H9 (cell line): ENCODE results near the gene APOBEC2. TPM values are rescaled to one million over a fixed set of nuclear protein-coding genes. Genes with fewer than 3 reads are reported as not detected.

Experiments
- DNase-seq: peaks from one replicate; pipeline ENCODE4 v3.0.0-alpha.2; 2017
- H2AFZ ChIP-seq: one replicate; pipeline ENCODE4 v1.6.1; 2013; ENCODE audit warnings: mild to moderate bottlenecking, low read length, control low read depth, moderate library complexity
- H2AK5ac ChIP-seq: 2 replicates; pipeline ENCODE4 v1.6.1; 2013; ENCODE audit warnings: low read length, control low read depth, mixed read lengths; ENCODE audit not compliant: insufficient read length
- H2BK120ac ChIP-seq: one replicate; pipeline ENCODE4 v1.6.1; 2013; ENCODE audit warnings: low read depth, mild to moderate bottlenecking, low read length, control low read depth, inconsistent platforms; ENCODE audit not compliant: poor library complexity, severe bottlenecking
- H2BK12ac ChIP-seq: 2 replicates; pipeline ENCODE4 v1.6.1; 2013; ENCODE audit warnings: low read length, control low read depth, mixed read lengths, low read depth; ENCODE audit not compliant: insufficient read length
- H2BK15ac ChIP-seq: 2 replicates; pipeline ENCODE4 v1.6.1; 2013; ENCODE audit warnings: low read depth, low read length, control low read depth
- H2BK20ac ChIP-seq: one replicate; pipeline ENCODE4 v1.6.1; 2013; ENCODE audit warnings: low read depth, mild to moderate bottlenecking, low read length, control low read depth, inconsistent platforms; ENCODE audit not compliant: poor library complexity, severe bottlenecking
- H2BK5ac ChIP-seq: 2 replicates; pipeline ENCODE4 v1.6.1; 2013; ENCODE audit warnings: low read length, control low read depth, mixed read lengths; ENCODE audit not compliant: insufficient read length
- H3K14ac ChIP-seq: 2 replicates; pipeline ENCODE4 v1.6.1; 2013; ENCODE audit warnings: low read length, control low read depth; ENCODE audit not compliant: insufficient read depth
- H3K18ac ChIP-seq: 2 replicates; pipeline ENCODE4 v1.6.1; 2013; ENCODE audit warnings: low read depth, mild to moderate bottlenecking, mixed read lengths, low read length, control low read depth; ENCODE audit not compliant: insufficient read length
- H3K23ac ChIP-seq: 2 replicates; pipeline ENCODE4 v1.6.1; 2013; ENCODE audit warnings: low read length, control low read depth, mixed read lengths, low read depth; ENCODE audit not compliant: insufficient read length
- H3K23me2 ChIP-seq: 2 replicates; pipeline ENCODE4 v1.6.1; 2013; ENCODE audit warnings: low read depth, mild to moderate bottlenecking, mixed read lengths, low read length, control low read depth; ENCODE audit not compliant: insufficient read length, poor library complexity, severe bottlenecking
- H3K27ac ChIP-seq: 2 replicates; pipeline ENCODE4 v1.5.1; 2013; ENCODE audit warnings: low read length, control low read depth, mixed read lengths, low read depth; ENCODE audit not compliant: insufficient read length
- H3K27me3 ChIP-seq: 2 replicates; pipeline ENCODE4 v1.6.1; 2013; ENCODE audit warnings: low read length, control low read depth, inconsistent platforms; ENCODE audit not compliant: insufficient read depth
- H3K4ac ChIP-seq: 2 replicates; pipeline ENCODE4 v1.6.1; 2013; ENCODE audit warnings: low read depth, mild to moderate bottlenecking, control low read depth, inconsistent platforms, low read length, moderate library complexity
- H3K4me1 ChIP-seq: 2 replicates; pipeline ENCODE4 v1.6.1; 2013; ENCODE audit warnings: low read length, control low read depth, inconsistent platforms; ENCODE audit not compliant: insufficient read depth
- H3K4me2 ChIP-seq: 2 replicates; pipeline ENCODE4 v1.6.1; 2013; ENCODE audit warnings: low read length, control low read depth, mixed read lengths; ENCODE audit not compliant: insufficient read length, insufficient read depth
- H3K56ac ChIP-seq: 2 replicates; pipeline ENCODE4 v1.6.1; 2013; ENCODE audit warnings: low read depth, mild to moderate bottlenecking, mixed read lengths, low read length, control low read depth; ENCODE audit not compliant: insufficient read length
- H3K79me1 ChIP-seq: 2 replicates; pipeline ENCODE4 v1.6.1; 2013; ENCODE audit warnings: low read depth, mild to moderate bottlenecking, moderate library complexity, low read length, control low read depth, inconsistent platforms; ENCODE audit not compliant: insufficient read depth, poor library complexity, severe bottlenecking
- H3K79me2 ChIP-seq: 2 replicates; pipeline ENCODE4 v1.6.1; 2013; ENCODE audit warnings: low read length, control low read depth, inconsistent platforms; ENCODE audit not compliant: insufficient read depth
- H3K9ac ChIP-seq: 2 replicates; pipeline ENCODE4 v1.6.1; 2013; ENCODE audit warnings: low read length, control low read depth, mixed read lengths; ENCODE audit not compliant: insufficient read length; ENCODE audit errors: extremely low read depth
- H3K9me3 ChIP-seq: one replicate; pipeline ENCODE4 v1.6.1; 2013; ENCODE audit warnings: low read depth, low read length, inconsistent platforms; ENCODE audit not compliant: control insufficient read depth
- H3T11ph ChIP-seq: one replicate; pipeline ENCODE4 v1.6.1; 2013; ENCODE audit warnings: mild to moderate bottlenecking, low read length, control low read depth, inconsistent platforms
- H4K20me1 ChIP-seq: one replicate; pipeline ENCODE4 v1.6.1; 2013; ENCODE audit not compliant: control insufficient read depth, insufficient read length, insufficient read depth
- H4K5ac ChIP-seq: 2 replicates; pipeline ENCODE4 v1.6.1; 2013; ENCODE audit warnings: low read depth, mild to moderate bottlenecking, mixed read lengths, low read length, control low read depth; ENCODE audit not compliant: insufficient read length
- H4K8ac ChIP-seq: replicated peaks from 2 replicates; pipeline ENCODE4 v1.6.1; 2013; ENCODE audit warnings: low read length, control low read depth, mixed read lengths, low read depth; ENCODE audit not compliant: insufficient read length
- H4K91ac ChIP-seq: 2 replicates; pipeline ENCODE4 v1.6.1; 2013; ENCODE audit warnings: low read depth, mild to moderate bottlenecking, moderate library complexity, mixed read lengths, low read length, control low read depth; ENCODE audit not compliant: insufficient read length
- H3K27ac Mint-ChIP-seq, 3 experiments: 2 replicates in 2 of 3; 3 replicates in 1 of 3; pipeline ENCODE4 v1.8.0; 2020 to 2021; ENCODE audit warnings: mixed read lengths in 3 of 3, mild to moderate bottlenecking in 1 of 3, moderate library complexity in 1 of 3
- H3K27me3 Mint-ChIP-seq: 2 replicates; pipeline ENCODE4 v1.8.0; 2021; ENCODE audit warnings: low read depth, mild to moderate bottlenecking, moderate library complexity, mixed read lengths
- H3K36me3 Mint-ChIP-seq, 3 experiments: 2 replicates in 2 of 3; 3 replicates in 1 of 3; pipeline ENCODE4 v1.8.0; 2020 to 2021; ENCODE audit warnings: low read depth in 3 of 3, mixed read lengths in 3 of 3; ENCODE audit not compliant: insufficient read depth in 1 of 3
- H3K4me1 Mint-ChIP-seq, 2 experiments: 2 replicates each; pipeline ENCODE4 v1.8.0; 2020; ENCODE audit warnings: mixed read lengths in 2 of 2
- H3K4me3 Mint-ChIP-seq, 2 experiments: 2 replicates in 1 of 2; 3 replicates in 1 of 2; pipeline ENCODE4 v1.8.0; 2020 to 2021; ENCODE audit warnings: mild to moderate bottlenecking in 2 of 2, mixed read lengths in 2 of 2, moderate library complexity in 1 of 2
- H3K9me3 Mint-ChIP-seq, 2 experiments: 2 replicates in 1 of 2; 3 replicates in 1 of 2; pipeline ENCODE4 v1.8.0; 2020; ENCODE audit warnings: mild to moderate bottlenecking in 2 of 2, mixed read lengths in 2 of 2, moderate library complexity in 1 of 2
- WGBS: extraction: QIAGEN DNeasy Blood & Tissue Kit; methylation state at CpG from one replicate; pipeline ENCODE4 v1.1.7; 2013; ENCODE audit warnings: missing lambda C conversion rate, low lambda C conversion rate, mixed read lengths; ENCODE audit not compliant: insufficient read length; ENCODE audit errors: extremely low coverage; 5-methylcytosine and 5-hydroxymethylcytosine counted together
- total RNA-seq: library from RNA; stranded (reverse); gene quantifications from 2 replicates; pipeline ENCODE4 v1.2.1, GENCODE V29; 2021
- TF ChIP-seq, protein P1 (sequence below): fragments of 200-600 bp; sonication (generic); conservative IDR thresholded peaks from 3 replicates; pipeline ENCODE4 v1.8.0; 2021; ENCODE audit warnings: antibody characterized with exemption, mild to moderate bottlenecking

Gene APOBEC2
- total RNA-seq, 1 experiment from 2014 or later, result not detected

GRCh38 chr6:41103847-41104246 is 50.8 kb downstream of the APOBEC2 start:
- Histone ChIP-seq H4K5ac (no peak overlapping the region), H3K27ac (no peak overlapping the region), H2AFZ (no peak overlapping the region), H3K56ac (no peak overlapping the region), H3K9me3 (no peaks in the 10 kb centered on the region), H3K79me1 (no peaks in the 10 kb centered on the region), H3K79me2 (no peaks in the 10 kb centered on the region), H2BK5ac (no peak overlapping the region), H3K23me2 (no peaks in the 10 kb centered on the region), H2BK120ac (no peak overlapping the region), H4K20me1 (no peaks in the 10 kb centered on the region), H2BK20ac (no peak overlapping the region), H2BK12ac (no peak overlapping the region), H3K4me2 (no peak overlapping the region), H3K14ac (no peak overlapping the region), H3K23ac (no peak overlapping the region), H2BK15ac (no peak overlapping the region), H3K4me1 (no peaks in the 10 kb centered on the region), H2AK5ac (no peak overlapping the region), H3K27me3 (no peaks in the 10 kb centered on the region), H3K4ac (no peak overlapping the region), H4K91ac (no peak overlapping the region), H3K9ac (no peak overlapping the region), H3T11ph (no peak overlapping the region), H3K18ac (no peak overlapping the region), H4K8ac (no peak overlapping the region)
- Mint-ChIP-seq H3K36me3 (peaks cover 10 to 25% (median 17%) of the 10 kb centered on the region in 3 experiments; a peak in 5 of 7 replicates), H3K4me3 (no peak overlapping the region), H3K27ac (no peak overlapping the region), H3K9me3 (no peaks in the 10 kb centered on the region), H3K4me1 (peaks cover 0 to 3% of the 10 kb centered on the region in 2 experiments; a peak in 1 of 4 replicates), H3K27me3 (no peaks in the 10 kb centered on the region)
- WGBS, result no CpG with 5 or more reads among the region's 3 CpGs
- no peak for DNase-seq
- TF ChIP-seq, protein P1, sequence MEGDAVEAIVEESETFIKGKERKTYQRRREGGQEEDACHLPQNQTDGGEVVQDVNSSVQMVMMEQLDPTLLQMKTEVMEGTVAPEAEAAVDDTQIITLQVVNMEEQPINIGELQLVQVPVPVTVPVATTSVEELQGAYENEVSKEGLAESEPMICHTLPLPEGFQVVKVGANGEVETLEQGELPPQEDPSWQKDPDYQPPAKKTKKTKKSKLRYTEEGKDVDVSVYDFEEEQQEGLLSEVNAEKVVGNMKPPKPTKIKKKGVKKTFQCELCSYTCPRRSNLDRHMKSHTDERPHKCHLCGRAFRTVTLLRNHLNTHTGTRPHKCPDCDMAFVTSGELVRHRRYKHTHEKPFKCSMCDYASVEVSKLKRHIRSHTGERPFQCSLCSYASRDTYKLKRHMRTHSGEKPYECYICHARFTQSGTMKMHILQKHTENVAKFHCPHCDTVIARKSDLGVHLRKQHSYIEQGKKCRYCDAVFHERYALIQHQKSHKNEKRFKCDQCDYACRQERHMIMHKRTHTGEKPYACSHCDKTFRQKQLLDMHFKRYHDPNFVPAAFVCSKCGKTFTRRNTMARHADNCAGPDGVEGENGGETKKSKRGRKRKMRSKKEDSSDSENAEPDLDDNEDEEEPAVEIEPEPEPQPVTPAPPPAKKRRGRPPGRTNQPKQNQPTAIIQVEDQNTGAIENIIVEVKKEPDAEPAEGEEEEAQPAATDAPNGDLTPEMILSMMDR, result no peak
